A549 (cell line): Measurements from ENCODE around the gene EPN3.

Source experiments
- ELK1 ChIP-seq: fragments of 150-350 bp; IDR thresholded peaks from 2 replicates; pipeline ENCODE4 v1.6.1; 2014; ENCODE audit warnings: low read depth, mild to moderate bottlenecking, low read length
- JUN ChIP-seq, 2 experiments: fragments of >200 bp; sonication (Bioruptor Twin); formaldehyde crosslinking; IDR thresholded peaks; 2 replicates in 1 of 2; 3 replicates in 1 of 2; pipeline ENCODE4 v1.6.1; 2016 to 2017
- NFE2L2 ChIP-seq: fragments of 150-350 bp; conservative IDR thresholded peaks from 2 replicates; pipeline ENCODE4 v1.6.1; 2014; ENCODE audit warnings: low read length
- NR3C1 ChIP-seq: fragments of >200 bp; sonication (Bioruptor Twin); formaldehyde crosslinking; IDR thresholded peaks from 3 replicates; pipeline ENCODE4 v1.6.1; 2017
- POLR2A ChIP-seq: IDR thresholded peaks from 2 replicates; pipeline ENCODE4 v1.6.1; 2012; ENCODE audit warnings: mild to moderate bottlenecking, low read length
- REST ChIP-seq: fragments of 200-600 bp; sonication (generic); IDR thresholded peaks from 2 replicates; pipeline ENCODE4 v1.6.1; 2016; ENCODE audit warnings: antibody characterized with exemption, mild to moderate bottlenecking, moderate library complexity
- RFX5 ChIP-seq: fragments of 450-650 bp; IDR thresholded peaks from 2 replicates; pipeline ENCODE4 v1.7.1; 2014; ENCODE audit warnings: antibody characterized with exemption, mild to moderate bottlenecking, moderate library complexity
- ZFP36 ChIP-seq: fragments of 450-650 bp; IDR thresholded peaks from 2 replicates; pipeline ENCODE4 v1.6.1; 2014; ENCODE audit warnings: borderline replicate concordance; ENCODE audit not compliant: partially characterized antibody
- TF ChIP-seq, protein P1 (sequence below): fragments of >200 bp; sonication (Bioruptor Twin); formaldehyde crosslinking; IDR thresholded peaks from 3 replicates; pipeline ENCODE4 v1.5.1; 2016

DNA sequence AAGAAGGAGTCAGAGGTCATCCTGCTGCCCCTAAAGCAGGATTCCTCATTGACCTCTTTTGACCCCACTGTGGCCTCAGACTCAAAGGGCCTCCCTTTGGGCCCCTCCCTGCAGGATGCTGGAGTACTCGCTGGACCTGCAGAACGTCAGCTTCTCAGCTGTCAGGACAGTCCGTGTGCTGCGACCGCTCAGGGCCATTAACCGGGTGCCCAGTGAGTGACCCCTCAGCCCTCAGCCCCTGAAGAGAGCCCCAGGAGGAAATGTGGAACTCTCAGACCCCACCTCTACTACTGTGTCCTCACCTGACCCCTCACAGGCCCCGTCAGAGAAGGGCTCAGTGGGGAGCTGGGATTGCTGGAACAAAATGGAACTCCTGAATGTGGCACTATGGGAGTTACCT is 37.1 kb downstream of the EPN3 start:
- TF ChIP-seq ELK1: no peak
- TF ChIP-seq, protein P1, sequence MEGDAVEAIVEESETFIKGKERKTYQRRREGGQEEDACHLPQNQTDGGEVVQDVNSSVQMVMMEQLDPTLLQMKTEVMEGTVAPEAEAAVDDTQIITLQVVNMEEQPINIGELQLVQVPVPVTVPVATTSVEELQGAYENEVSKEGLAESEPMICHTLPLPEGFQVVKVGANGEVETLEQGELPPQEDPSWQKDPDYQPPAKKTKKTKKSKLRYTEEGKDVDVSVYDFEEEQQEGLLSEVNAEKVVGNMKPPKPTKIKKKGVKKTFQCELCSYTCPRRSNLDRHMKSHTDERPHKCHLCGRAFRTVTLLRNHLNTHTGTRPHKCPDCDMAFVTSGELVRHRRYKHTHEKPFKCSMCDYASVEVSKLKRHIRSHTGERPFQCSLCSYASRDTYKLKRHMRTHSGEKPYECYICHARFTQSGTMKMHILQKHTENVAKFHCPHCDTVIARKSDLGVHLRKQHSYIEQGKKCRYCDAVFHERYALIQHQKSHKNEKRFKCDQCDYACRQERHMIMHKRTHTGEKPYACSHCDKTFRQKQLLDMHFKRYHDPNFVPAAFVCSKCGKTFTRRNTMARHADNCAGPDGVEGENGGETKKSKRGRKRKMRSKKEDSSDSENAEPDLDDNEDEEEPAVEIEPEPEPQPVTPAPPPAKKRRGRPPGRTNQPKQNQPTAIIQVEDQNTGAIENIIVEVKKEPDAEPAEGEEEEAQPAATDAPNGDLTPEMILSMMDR: no peak
- no peak for TF ChIP-seq NFE2L2
- no peak for TF ChIP-seq NR3C1
- TF ChIP-seq ZFP36: no peak
- TF ChIP-seq POLR2A: no peak
- TF ChIP-seq REST: no peak
- no peak for TF ChIP-seq RFX5
- no peak for TF ChIP-seq JUN (IDR thresholded peaks at IDR 0.05)
